PC-9 (cell line): ENCODE measurements around the gene ADAMTSL5. TPM values are rescaled to one million over a fixed set of nuclear protein-coding genes. Genes with fewer than 3 reads are reported as not detected.

Experiments used
- BruUV-seq: library from RNA; stranded (reverse); fragments of 400-500 nt; replicated peaks from 2 replicates; lab custom pipeline; 2021; lab: Mats Ljungman, UMichigan
- CTCF ChIA-PET: fragments of 300-600 bp; sonication (Branson Sonifier 250); formaldehyde crosslinking; loops from one replicate; lab custom pipeline; 2022; ENCODE audit warnings: antibody characterized with exemption; lab: Charles Lee
- POLR2A ChIA-PET: fragments of 300-600 bp; sonication (Branson Sonifier 250); formaldehyde crosslinking; loops from one replicate; lab custom pipeline; 2022; ENCODE audit warnings: antibody characterized with exemption; ENCODE audit not compliant: unreplicated experiment; lab: Charles Lee
- DNase-seq, 2 experiments: peaks; one replicate each; pipeline versions ENCODE4 v3.0.0 to v3.0.0-alpha.2; 2015 to 2022; ENCODE audit warnings: mixed read lengths in 1 of 2
- H2AFZ ChIP-seq: fragments of 200-600 bp; sonication (generic); 2 replicates; pipeline ENCODE4 v1.8.1; 2017; ENCODE audit warnings: antibody characterized with exemption
- H3F3A ChIP-seq: fragments of 200-600 bp; sonication (generic); 2 replicates; pipeline ENCODE4 v1.8.1; 2017; ENCODE audit warnings: antibody characterized with exemption, mild to moderate bottlenecking, low read depth; ENCODE audit not compliant: insufficient read depth
- H3K27ac ChIP-seq: fragments of 200-600 bp; sonication (generic); 2 replicates; pipeline ENCODE4 v1.6.1; 2016; ENCODE audit warnings: mixed run types
- H3K27me3 ChIP-seq: fragments of 200-600 bp; sonication (generic); 2 replicates; pipeline ENCODE4 v1.6.1; 2016; ENCODE audit warnings: low read depth, mixed run types; ENCODE audit not compliant: insufficient read depth
- H3K36me3 ChIP-seq: fragments of 200-600 bp; sonication (generic); 2 replicates; pipeline ENCODE4 v1.6.1; 2016; ENCODE audit warnings: low read depth, mixed run types
- H3K4me1 ChIP-seq: fragments of 200-600 bp; sonication (generic); replicated peaks from 2 replicates; pipeline ENCODE4 v1.6.1; 2016; ENCODE audit warnings: mixed run types; ENCODE audit not compliant: insufficient read depth
- H3K4me2 ChIP-seq: fragments of 200-600 bp; sonication (generic); 2 replicates; pipeline ENCODE4 v1.6.1; 2017; ENCODE audit warnings: mixed run types
- H3K4me3 ChIP-seq: fragments of 200-600 bp; sonication (generic); 2 replicates; pipeline ENCODE4 v1.6.1; 2016; ENCODE audit warnings: mixed run types
- H3K79me2 ChIP-seq: fragments of 200-600 bp; sonication (generic); 2 replicates; pipeline ENCODE4 v1.6.1; 2017; ENCODE audit warnings: low read depth, mixed run types
- H3K9me2 ChIP-seq: fragments of 200-600 bp; sonication (generic); 2 replicates; pipeline ENCODE4 v1.8.1; 2017; ENCODE audit warnings: mild to moderate bottlenecking; ENCODE audit not compliant: insufficient read depth
- H3K9me3 ChIP-seq: fragments of 200-600 bp; sonication (generic); 2 replicates; pipeline ENCODE4 v1.8.1; 2016; ENCODE audit warnings: low read depth; ENCODE audit not compliant: insufficient read depth
- H4K20me1 ChIP-seq: fragments of 200-600 bp; sonication (generic); 2 replicates; pipeline ENCODE4 v1.8.1; 2017; ENCODE audit not compliant: insufficient read depth
- EZH2 ChIP-seq: fragments of 200-600 bp; sonication (generic); IDR thresholded peaks from 2 replicates; pipeline ENCODE4 v1.8.0; 2017; ENCODE audit warnings: antibody characterized with exemption, low read depth
- intact Hi-C: fragments of 100-400 bp; cut with micrococcal nuclease; formaldehyde crosslinking; loops from one replicate; pipeline ENCODE4 v1.10.0; 2022; ENCODE audit not compliant: unreplicated experiment
- total RNA-seq: library from RNA; stranded (reverse); gene quantifications from 2 replicates; pipeline ENCODE4 v1.2.3, GENCODE V29; 2021
- TF ChIP-seq, protein P1 (sequence below): fragments of 200-600 bp; sonication (generic); conservative IDR thresholded peaks from 2 replicates; pipeline ENCODE4 v1.6.1; 2017; ENCODE audit warnings: mixed run types, antibody characterized with exemption, mild to moderate bottlenecking, moderate library complexity

The ADAMTSL5 gene
- total RNA-seq, 1 experiment from 2014 or later, result 13.6 TPM

DNA sequence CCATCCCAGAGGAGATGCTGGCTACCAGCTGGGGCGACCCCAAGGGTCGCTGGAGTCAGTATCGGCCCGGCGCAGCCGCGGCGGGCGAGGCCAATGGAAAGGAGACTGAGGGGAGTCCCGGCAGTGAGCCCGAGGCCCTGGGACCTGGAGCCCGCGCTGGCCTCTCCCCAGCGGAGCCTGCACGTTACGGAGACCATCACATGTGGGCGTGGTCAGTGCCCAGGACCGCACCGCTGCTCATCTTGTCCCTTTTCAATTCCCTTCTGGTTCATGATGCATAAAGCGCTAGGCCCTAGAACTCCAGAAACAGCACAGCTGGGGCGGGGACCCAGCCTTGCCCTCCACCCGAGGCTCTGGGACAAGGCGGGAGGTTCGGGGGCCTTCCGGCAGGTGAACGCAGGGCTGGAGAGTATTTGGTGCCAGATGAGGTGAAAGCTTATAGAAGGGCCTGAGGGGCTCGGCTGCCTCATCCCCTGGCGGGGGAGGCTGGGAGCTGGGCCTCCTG lies 41.8 kb downstream of the ADAMTSL5 start:
- Histone ChIP-seq H3K4me1 (no peaks in the 10 kb centered on the region), H3K9me3 (no peaks in the 10 kb centered on the region), H2AFZ (no peak overlapping the region), H4K20me1 (no peaks in the 10 kb centered on the region; the same call in none of the 2 replicates), H3K9me2 (no peaks in the 10 kb centered on the region), H3K27me3 (no peaks in the 10 kb centered on the region), H3K27ac (no peak overlapping the region), H3K4me2 (peak overlapping the region; percentile 55), H3K4me3 (no peak overlapping the region), H3K79me2 (no peaks in the 10 kb centered on the region), H3K36me3 (no peaks in the 10 kb centered on the region), H3F3A (no peaks in the 10 kb centered on the region)
- DNase-seq, result no peak
- POLR2A ChIA-PET, result no interaction called here
- CTCF ChIA-PET, result no interaction called here
- TF ChIP-seq, protein P1, sequence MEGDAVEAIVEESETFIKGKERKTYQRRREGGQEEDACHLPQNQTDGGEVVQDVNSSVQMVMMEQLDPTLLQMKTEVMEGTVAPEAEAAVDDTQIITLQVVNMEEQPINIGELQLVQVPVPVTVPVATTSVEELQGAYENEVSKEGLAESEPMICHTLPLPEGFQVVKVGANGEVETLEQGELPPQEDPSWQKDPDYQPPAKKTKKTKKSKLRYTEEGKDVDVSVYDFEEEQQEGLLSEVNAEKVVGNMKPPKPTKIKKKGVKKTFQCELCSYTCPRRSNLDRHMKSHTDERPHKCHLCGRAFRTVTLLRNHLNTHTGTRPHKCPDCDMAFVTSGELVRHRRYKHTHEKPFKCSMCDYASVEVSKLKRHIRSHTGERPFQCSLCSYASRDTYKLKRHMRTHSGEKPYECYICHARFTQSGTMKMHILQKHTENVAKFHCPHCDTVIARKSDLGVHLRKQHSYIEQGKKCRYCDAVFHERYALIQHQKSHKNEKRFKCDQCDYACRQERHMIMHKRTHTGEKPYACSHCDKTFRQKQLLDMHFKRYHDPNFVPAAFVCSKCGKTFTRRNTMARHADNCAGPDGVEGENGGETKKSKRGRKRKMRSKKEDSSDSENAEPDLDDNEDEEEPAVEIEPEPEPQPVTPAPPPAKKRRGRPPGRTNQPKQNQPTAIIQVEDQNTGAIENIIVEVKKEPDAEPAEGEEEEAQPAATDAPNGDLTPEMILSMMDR, result no peak
- no peak for TF ChIP-seq EZH2
- intact Hi-C loops, result no loop called here
- BruUV-seq, result no TSS peak

DNA sequence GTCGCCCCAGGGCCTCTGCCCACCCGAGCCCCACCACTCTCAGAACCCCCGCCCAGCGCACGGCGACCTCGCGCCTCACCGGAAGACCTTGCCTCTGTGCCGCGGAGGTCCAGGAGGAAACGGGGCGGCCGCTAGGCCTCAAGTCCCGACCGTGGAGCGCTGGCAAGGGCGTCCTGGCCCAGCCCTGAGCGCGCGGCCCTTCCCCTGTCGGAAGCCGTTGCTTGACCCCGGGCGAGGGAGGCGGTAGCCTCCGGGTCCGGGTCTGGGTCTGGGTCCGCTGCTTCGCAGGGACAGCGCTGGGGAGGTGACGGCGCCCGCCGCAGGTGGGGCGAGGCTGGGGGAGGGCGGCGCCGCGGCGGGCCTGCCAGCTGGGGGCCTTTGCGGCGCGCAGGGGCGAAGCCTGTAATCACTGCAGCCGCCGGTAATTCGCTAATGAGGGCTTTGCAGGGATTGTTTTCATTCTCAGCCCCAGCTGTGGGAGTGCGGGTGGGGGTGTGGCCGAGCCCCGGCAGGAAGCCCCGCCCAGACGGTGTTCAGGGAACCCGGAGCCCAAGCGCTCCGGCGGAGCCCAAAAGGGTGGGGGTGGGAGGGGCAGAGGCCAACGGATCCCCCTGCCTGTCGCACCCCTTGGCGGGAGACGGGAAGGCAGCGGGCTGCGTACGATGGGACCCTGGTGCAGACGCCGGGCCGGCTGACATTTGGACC lies 42.4 kb downstream of the ADAMTSL5 start:
- Histone ChIP-seq H3K4me3 (peak overlapping the region; percentile 31; the same call in 1 of the 2 replicates), H3K27ac (no peak overlapping the region)
- intact Hi-C loops, result no loop called here

DNA sequence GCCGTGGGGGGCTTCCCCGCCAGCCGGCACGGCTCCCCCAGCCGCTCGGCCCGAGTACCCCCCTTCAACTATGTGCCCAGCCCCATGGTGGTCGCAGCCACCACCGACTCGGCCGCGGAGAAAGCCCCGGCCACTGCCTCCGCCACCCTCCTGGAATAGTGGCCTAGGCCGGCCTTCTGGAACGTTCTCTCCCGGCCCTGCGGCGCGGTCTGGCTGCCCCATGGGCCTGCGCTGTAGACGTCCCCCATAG lies 42.8 kb downstream of the ADAMTSL5 start:
- H3K4me1 ChIP-seq, result no peaks in the 10 kb centered on the region
- no peak overlapping the region for H2AFZ ChIP-seq
- no peaks in the 10 kb centered on the region for H3K79me2 ChIP-seq
- TF ChIP-seq EZH2, result no peak
- TF ChIP-seq, protein P1, result no peak
- CTCF ChIA-PET, result no interaction called here
- no peaks in the 10 kb centered on the region for H3F3A ChIP-seq
- no peaks in the 10 kb centered on the region for H3K9me2 ChIP-seq
- BruUV-seq, result no TSS peak
- no peaks in the 10 kb centered on the region for H3K27me3 ChIP-seq
- no peaks in the 10 kb centered on the region; the same call in none of the 2 replicates for H4K20me1 ChIP-seq
- H3K4me2 ChIP-seq, result peak overlapping the region; percentile 55; the same call in 1 of the 2 replicates
- H3K4me3 ChIP-seq, result no peak overlapping the region; the same call in 1 of the 2 replicates
- no peaks in the 10 kb centered on the region for H3K9me3 ChIP-seq
- POLR2A ChIA-PET, result no interaction called here
- H3K36me3 ChIP-seq, result no peaks in the 10 kb centered on the region
- intact Hi-C loops, result no loop called here
- no peak for DNase-seq
- H3K27ac ChIP-seq, result no peak overlapping the region

More for the DNA sequence above, 42.4 kb downstream of the ADAMTSL5 start:
- Histone ChIP-seq H3K9me3 (no peaks in the 10 kb centered on the region), H3K4me2 (peak overlapping the region; percentile 55), H3K79me2 (no peaks in the 10 kb centered on the region), H3K36me3 (no peaks in the 10 kb centered on the region), H3K9me2 (no peaks in the 10 kb centered on the region), H3F3A (no peaks in the 10 kb centered on the region), H3K4me1 (no peaks in the 10 kb centered on the region), H3K27me3 (no peaks in the 10 kb centered on the region), H4K20me1 (no peaks in the 10 kb centered on the region; the same call in none of the 2 replicates), H2AFZ (no peak overlapping the region)
- TF ChIP-seq, protein P1, result no peak
- TF ChIP-seq EZH2, result no peak
- DNase-seq, result peak in 1 of 2 experiments; percentile 48
- CTCF ChIA-PET, result no interaction called here
- no TSS peak for BruUV-seq
- POLR2A ChIA-PET, result no interaction called here
